Neural progenitor cell (in vitro differentiated cells): ENCODE results near the gene GP1BA. TPM values are rescaled to one million over a fixed set of nuclear protein-coding genes. Genes with fewer than 3 reads are reported as not detected.

Experiments used
- DNase-seq: peaks from one replicate; pipeline ENCODE4 v3.0.0-alpha.2; 2016; ENCODE audit warnings: low spot score
- H2AFZ ChIP-seq: fragments of 200-600 bp; sonication (generic); replicated peaks from 2 replicates; pipeline ENCODE4 v1.6.1; 2016; ENCODE audit warnings: antibody characterized with exemption
- H3F3A ChIP-seq: fragments of 200-600 bp; sonication (generic); 2 replicates; pipeline ENCODE4 v1.6.1; 2016; ENCODE audit warnings: antibody characterized with exemption, low read depth
- H3K27ac ChIP-seq: fragments of 200-600 bp; sonication (generic); 2 replicates; pipeline ENCODE4 v1.5.1; 2016; ENCODE audit warnings: mild to moderate bottlenecking
- H3K27me3 ChIP-seq: fragments of 200-600 bp; sonication (generic); 2 replicates; pipeline ENCODE4 v1.6.1; 2016; ENCODE audit warnings: mild to moderate bottlenecking, moderate library complexity
- H3K36me3 ChIP-seq: fragments of 200-600 bp; sonication (generic); 2 replicates; pipeline ENCODE4 v1.5.1; 2016
- H3K4me1 ChIP-seq: fragments of 200-600 bp; sonication (generic); 2 replicates; pipeline ENCODE4 v1.6.1; 2016; ENCODE audit warnings: mixed run types
- H3K4me2 ChIP-seq: fragments of 200-600 bp; sonication (generic); 2 replicates; pipeline ENCODE4 v1.6.1; 2016
- H3K4me3 ChIP-seq: fragments of 200-600 bp; sonication (generic); 2 replicates; pipeline ENCODE4 v1.5.1; 2016
- H3K79me2 ChIP-seq: fragments of 200-600 bp; sonication (generic); 2 replicates; pipeline ENCODE4 v1.6.1; 2016; ENCODE audit warnings: low read depth
- H3K9ac ChIP-seq: fragments of 200-600 bp; sonication (generic); 2 replicates; pipeline ENCODE4 v1.6.1; 2016
- H3K9me3 ChIP-seq: fragments of 200-600 bp; sonication (generic); 2 replicates; pipeline ENCODE4 v1.5.1; 2016; ENCODE audit warnings: low read depth
- H4K20me1 ChIP-seq: fragments of 200-600 bp; sonication (generic); 2 replicates; pipeline ENCODE4 v1.6.1; 2016; ENCODE audit warnings: low read depth
- H3K27ac Mint-ChIP-seq: 3 replicates; pipeline ENCODE4 v1.8.0; 2021; ENCODE audit warnings: mixed read lengths
- H3K27me3 Mint-ChIP-seq: 2 replicates; pipeline ENCODE4 v1.8.0; 2022; ENCODE audit warnings: low read depth, mild to moderate bottlenecking, inconsistent platforms, moderate library complexity, mixed read lengths; ENCODE audit not compliant: insufficient read depth
- H3K36me3 Mint-ChIP-seq: 3 replicates; pipeline ENCODE4 v1.8.0; 2021; ENCODE audit warnings: mixed read lengths
- H3K4me1 Mint-ChIP-seq: 3 replicates; pipeline ENCODE4 v1.8.0; 2021; ENCODE audit warnings: mixed read lengths
- H3K4me3 Mint-ChIP-seq: 3 replicates; pipeline ENCODE4 v1.8.0; 2021; ENCODE audit warnings: mild to moderate bottlenecking, moderate library complexity, mixed read lengths
- H3K9me3 Mint-ChIP-seq: 3 replicates; pipeline ENCODE4 v1.8.0; 2020; ENCODE audit warnings: mixed read lengths
- EZH2 ChIP-seq: fragments of 200-600 bp; sonication (generic); IDR thresholded peaks from 2 replicates; pipeline ENCODE4 v1.6.1; 2017; ENCODE audit warnings: antibody characterized with exemption, mild to moderate bottlenecking, moderate library complexity
- EZH2phosphoT487 ChIP-seq: fragments of 200-600 bp; sonication (generic); IDR thresholded peaks from 2 replicates; pipeline ENCODE4 v1.6.1; 2017; ENCODE audit warnings: antibody characterized with exemption
- total RNA-seq: library from RNA; depleted of rRNA; stranded (reverse); fragments of >200 nt; gene quantifications from 2 replicates; pipeline ENCODE4 v1.2.3, GENCODE V29; 2015; ENCODE audit warnings: low replicate concordance
- TF ChIP-seq, protein P1 (sequence below): fragments of 200-600 bp; sonication (generic); IDR thresholded peaks from 2 replicates; pipeline ENCODE4 v1.5.1; 2017; ENCODE audit warnings: antibody characterized with exemption, mild to moderate bottlenecking

GP1BA gene
- total RNA-seq, 1 donor from 2014 or later = not detected

DNA sequence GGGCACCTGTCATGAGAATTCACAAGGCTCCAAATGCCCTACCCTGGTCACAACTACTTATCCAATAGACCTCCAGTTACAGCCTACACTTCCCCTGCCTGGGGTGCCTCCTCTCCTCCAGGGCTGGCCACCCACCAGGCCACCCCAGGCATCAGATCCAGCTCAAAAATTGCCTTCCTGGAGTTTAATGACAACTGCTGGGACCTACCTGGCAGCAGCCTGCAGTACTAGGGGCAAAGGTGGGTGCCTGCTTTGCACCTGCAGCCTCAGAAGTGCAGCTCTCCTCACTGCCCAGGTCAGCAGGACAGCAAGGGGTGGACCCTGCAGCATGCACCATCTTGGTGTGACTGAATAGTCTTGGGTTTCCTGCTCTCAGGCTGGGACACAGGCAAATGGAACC lies 3.6 kb downstream of the GP1BA start:
- peaks cover 14% of the 10 kb centered on the region for H3K4me1 Mint-ChIP-seq
- no peak overlapping the region for H2AFZ ChIP-seq
- H3F3A ChIP-seq = peaks cover 20% of the 10 kb centered on the region
- H3K4me2 ChIP-seq = no peak overlapping the region
- no peak for DNase-seq
- H3K36me3 Mint-ChIP-seq = peaks cover 18% of the 10 kb centered on the region
- no peaks in the 10 kb centered on the region for H3K9me3 ChIP-seq
- no peak overlapping the region for H3K4me3 ChIP-seq
- peaks cover 6% of the 10 kb centered on the region for H3K27me3 Mint-ChIP-seq
- peaks cover 25% of the 10 kb centered on the region for H3K79me2 ChIP-seq
- no peak overlapping the region for H3K27ac ChIP-seq
- H3K27ac Mint-ChIP-seq = no peak overlapping the region
- H3K9me3 Mint-ChIP-seq = no peaks in the 10 kb centered on the region
- TF ChIP-seq EZH2phosphoT487 (no peak), EZH2 (no peak)
- TF ChIP-seq, protein P1, sequence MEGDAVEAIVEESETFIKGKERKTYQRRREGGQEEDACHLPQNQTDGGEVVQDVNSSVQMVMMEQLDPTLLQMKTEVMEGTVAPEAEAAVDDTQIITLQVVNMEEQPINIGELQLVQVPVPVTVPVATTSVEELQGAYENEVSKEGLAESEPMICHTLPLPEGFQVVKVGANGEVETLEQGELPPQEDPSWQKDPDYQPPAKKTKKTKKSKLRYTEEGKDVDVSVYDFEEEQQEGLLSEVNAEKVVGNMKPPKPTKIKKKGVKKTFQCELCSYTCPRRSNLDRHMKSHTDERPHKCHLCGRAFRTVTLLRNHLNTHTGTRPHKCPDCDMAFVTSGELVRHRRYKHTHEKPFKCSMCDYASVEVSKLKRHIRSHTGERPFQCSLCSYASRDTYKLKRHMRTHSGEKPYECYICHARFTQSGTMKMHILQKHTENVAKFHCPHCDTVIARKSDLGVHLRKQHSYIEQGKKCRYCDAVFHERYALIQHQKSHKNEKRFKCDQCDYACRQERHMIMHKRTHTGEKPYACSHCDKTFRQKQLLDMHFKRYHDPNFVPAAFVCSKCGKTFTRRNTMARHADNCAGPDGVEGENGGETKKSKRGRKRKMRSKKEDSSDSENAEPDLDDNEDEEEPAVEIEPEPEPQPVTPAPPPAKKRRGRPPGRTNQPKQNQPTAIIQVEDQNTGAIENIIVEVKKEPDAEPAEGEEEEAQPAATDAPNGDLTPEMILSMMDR = no peak
- no peaks in the 10 kb centered on the region for H3K27me3 ChIP-seq
- H3K4me3 Mint-ChIP-seq = no peak overlapping the region
- no peaks in the 10 kb centered on the region for H3K36me3 ChIP-seq
- H4K20me1 ChIP-seq = peaks cover 8% of the 10 kb centered on the region
- H3K9ac ChIP-seq = no peak overlapping the region
- H3K4me1 ChIP-seq = peaks cover 8% of the 10 kb centered on the region

GRCh38 chr17:4936436-4936835 lies 4.4 kb downstream of the GP1BA start:
- no peak overlapping the region for H2AFZ ChIP-seq
- H3K4me1 ChIP-seq = peaks cover 14% of the 10 kb centered on the region
- peaks cover 19% of the 10 kb centered on the region for H3K4me1 Mint-ChIP-seq
- H3K36me3 ChIP-seq = no peaks in the 10 kb centered on the region
- peaks cover 13% of the 10 kb centered on the region for H3K36me3 Mint-ChIP-seq
- H4K20me1 ChIP-seq = peaks cover 16% of the 10 kb centered on the region
- no peak overlapping the region for H3K27ac Mint-ChIP-seq
- TF ChIP-seq EZH2 (no peak), EZH2phosphoT487 (no peak)
- TF ChIP-seq, protein P1 = no peak
- no peak overlapping the region for H3K4me3 ChIP-seq
- peaks cover 5% of the 10 kb centered on the region for H3K27me3 Mint-ChIP-seq
- H3K79me2 ChIP-seq = peaks cover 33% of the 10 kb centered on the region
- H3K9me3 ChIP-seq = no peaks in the 10 kb centered on the region
- H3K9me3 Mint-ChIP-seq = no peaks in the 10 kb centered on the region
- H3K27ac ChIP-seq = no peak overlapping the region
- no peak overlapping the region for H3K4me2 ChIP-seq
- H3K27me3 ChIP-seq = no peaks in the 10 kb centered on the region
- peak overlapping the region; percentile 7 for H3K4me3 Mint-ChIP-seq
- no peak overlapping the region for H3K9ac ChIP-seq
- H3F3A ChIP-seq = peaks cover 28% of the 10 kb centered on the region
- DNase-seq = no peak

DNA sequence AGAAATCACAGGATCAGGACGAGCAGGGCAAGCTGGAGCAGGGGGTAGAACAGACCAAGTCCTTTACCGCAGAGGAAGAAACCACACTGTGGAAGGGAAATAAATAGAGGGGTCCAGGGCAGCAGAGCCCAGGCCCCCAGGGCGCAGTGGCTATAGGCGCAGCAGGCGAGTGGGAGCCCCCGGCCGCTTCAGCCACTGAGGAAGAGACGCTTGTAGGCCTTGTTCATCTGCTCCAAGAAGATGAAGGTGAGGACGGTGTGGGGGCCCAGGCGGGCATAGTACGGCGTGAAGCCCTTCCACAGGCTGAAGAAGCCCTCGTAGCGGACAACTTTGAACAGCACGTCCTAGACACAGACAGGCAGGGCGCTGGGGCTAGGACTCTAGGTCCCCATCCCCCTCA lies 5.5 kb downstream of the GP1BA start:
- peak overlapping the region; percentile 14 for H3K27ac Mint-ChIP-seq
- H3K4me1 Mint-ChIP-seq = peaks cover 25% of the 10 kb centered on the region
- no peak overlapping the region for H3K9ac ChIP-seq
- peaks cover 4% of the 10 kb centered on the region for H3K27me3 Mint-ChIP-seq
- H3K27me3 ChIP-seq = no peaks in the 10 kb centered on the region
- no peaks in the 10 kb centered on the region for H3K36me3 ChIP-seq
- no peak overlapping the region for H2AFZ ChIP-seq
- peaks cover 16% of the 10 kb centered on the region for H3K4me1 ChIP-seq
- H4K20me1 ChIP-seq = peaks cover 24% of the 10 kb centered on the region
- no peak for DNase-seq
- peaks cover 34% of the 10 kb centered on the region for H3F3A ChIP-seq
- H3K4me3 ChIP-seq = no peak overlapping the region
- H3K4me2 ChIP-seq = no peak overlapping the region
- TF ChIP-seq EZH2 (no peak), EZH2phosphoT487 (no peak)
- TF ChIP-seq, protein P1 = no peak
- H3K36me3 Mint-ChIP-seq = peaks cover 16% of the 10 kb centered on the region
- no peak overlapping the region for H3K27ac ChIP-seq
- peaks cover 44% of the 10 kb centered on the region for H3K79me2 ChIP-seq
- H3K4me3 Mint-ChIP-seq = peak overlapping the region; percentile 96
- no peaks in the 10 kb centered on the region for H3K9me3 Mint-ChIP-seq
- H3K9me3 ChIP-seq = no peaks in the 10 kb centered on the region
